Gastrocnemius medialis (tissue), 4 donors: Measurements from ENCODE around the gene ZC3H18. TPM values are rescaled to one million over a fixed set of nuclear protein-coding genes. Genes with fewer than 3 reads are reported as not detected.
A peak's percentile ranks its signal among the peaks of the same experiment; 100 is the strongest.

Experiments used
- ATAC-seq, 2 donors: fragments of 150-250 bp; one replicate each; pipeline ENCODE4 v1.9.1; 2016
- DNase-seq, 2 donors: peaks; one replicate each; pipeline ENCODE4 v3.0.0-alpha.2; 2019
- H3K27ac ChIP-seq, 4 donors: fragments of 200-600 bp; sonication (generic); 1 replicate in 1 of 4; 2 replicates in 3 of 4; pipeline ENCODE4 v1.5.1; 2016 to 2018; ENCODE audit warnings: mild to moderate bottlenecking in 2 of 4, moderate library complexity in 1 of 4
- H3K27me3 ChIP-seq, 3 donors: fragments of 200-600 bp; sonication (generic) in 2 of 3; 1 replicate in 1 of 3; 2 replicates in 2 of 3; pipeline versions ENCODE4 v1.5.1 to v1.6.0; 2016 to 2019; ENCODE audit warnings: mild to moderate bottlenecking in 1 of 3, moderate library complexity in 1 of 3
- H3K36me3 ChIP-seq, 2 donors: fragments of 200-600 bp; sonication (generic) in 1 of 2; one replicate each; pipeline ENCODE4 v1.5.1; 2017 to 2018
- H3K4me1 ChIP-seq, 2 donors: fragments of 200-600 bp; sonication (generic) in 1 of 2; one replicate each; pipeline ENCODE4 v1.5.1; 2016 to 2017; ENCODE audit warnings: mild to moderate bottlenecking in 2 of 2
- H3K4me3 ChIP-seq, 4 donors: fragments of 200-600 bp; sonication (generic) in 3 of 4; 1 replicate in 1 of 4; 2 replicates in 3 of 4; pipeline ENCODE4 v1.5.1; 2016 to 2019; ENCODE audit warnings: mild to moderate bottlenecking in 2 of 4
- H3K9me3 ChIP-seq, 3 donors: fragments of 200-600 bp; sonication (generic) in 2 of 3; 1 replicate in 1 of 3; 2 replicates in 2 of 3; pipeline ENCODE4 v1.5.1; 2016 to 2019
- CTCF ChIP-seq, 5 experiments: fragments of 450-650 bp in 3 of 5; fragments of 200-600 bp in 2 of 5; sonication (generic) in 2 of 5; IDR thresholded peaks in 4 of 5; conservative IDR thresholded peaks in 1 of 5; 1 replicate in 4 of 5; 2 replicates in 1 of 5; pipeline ENCODE4 v1.5.1; 2016 to 2019; ENCODE audit warnings: antibody characterized with exemption in 5 of 5, mild to moderate bottlenecking in 3 of 5, moderate library complexity in 3 of 5
- POLR2A ChIP-seq, 2 donors: fragments of 450-650 bp; IDR thresholded peaks; one replicate each; pipeline ENCODE4 v1.6.1; 2017; ENCODE audit warnings: antibody characterized with exemption in 2 of 2, mild to moderate bottlenecking in 2 of 2, moderate library complexity in 2 of 2
- in situ Hi-C, 4 donors: fragments of 200-750 bp; cut with MboI; loops; one replicate each; pipeline versions ENCODE4 v1.15.0 to v1.8.0; 2017; ENCODE audit warnings: low sequenced_read_pairs in 4 of 4
- intact Hi-C: fragments of 100-400 bp; cut with DNase I; formaldehyde crosslinking; loops from one replicate; pipeline ENCODE4 v1.15.1; 2023; ENCODE audit warnings: low total_unique reads
- total RNA-seq, 4 donors: library from RNA; depleted of rRNA; stranded (reverse); fragments of >200 nt; gene quantifications; one replicate each; pipeline versions ENCODE4 v1.1.0 to v1.2.3, GENCODE V29; 2016

The ZC3H18 gene
- total RNA-seq, 4 donors from 2014 or later: 10.9 to 20.5 (median 18.4) TPM

GRCh38 chr16:88630941-88631340 is 60.7 kb downstream of the ZC3H18 start:
- no peaks in the 10 kb centered on the region for H3K9me3 ChIP-seq
- H3K4me3 ChIP-seq: no peak overlapping the region
- peaks cover 0 to 47% of the 10 kb centered on the region in 2 donors for H3K36me3 ChIP-seq
- TF ChIP-seq CTCF (IDR thresholded peaks at IDR 0.05 in 4 of 5, conservative IDR thresholded peaks at IDR 0.05 in 1 of 5) (no peak), POLR2A (IDR thresholded peaks at IDR 0.05) (no peak)
- intact Hi-C loops (no loop called here), in situ Hi-C loops (no loop called here)
- no peak for ATAC-seq
- no peaks in the 10 kb centered on the region for H3K4me1 ChIP-seq
- no peaks in the 10 kb centered on the region for H3K27me3 ChIP-seq
- peak overlapping the region in 2 of 4 donors; percentile 15 to 31 for H3K27ac ChIP-seq
- DNase-seq: no peak

- Histone ChIP-seq H3K4me1 (no peaks in the 10 kb centered on the region), H3K9me3 (no peaks in the 10 kb centered on the region), H3K4me3 (no peak overlapping the region), H3K36me3 (peaks cover 0 to 47% of the 10 kb centered on the region in 2 donors), H3K27ac (peak overlapping the region in 1 of 4 donors; percentile 31), H3K27me3 (no peaks in the 10 kb centered on the region)
- DNase-seq (no peak), ATAC-seq (no peak)
- TF ChIP-seq CTCF (IDR thresholded peaks at IDR 0.05 in 4 of 5, conservative IDR thresholded peaks at IDR 0.05 in 1 of 5): no peak
- TF ChIP-seq POLR2A (IDR thresholded peaks at IDR 0.05): no peak
- intact Hi-C loops (no loop called here), in situ Hi-C loops (no loop called here)
Observed at GRCh38 chr16:88631384-88631783, 61.2 kb downstream of the ZC3H18 start.

GRCh38 chr16:88631920-88632586 is 61.9 kb downstream of the ZC3H18 start:
- no peak for ATAC-seq
- in situ Hi-C loops (no loop called here), intact Hi-C loops (no loop called here)
- Histone ChIP-seq H3K27ac (no peak overlapping the region), H3K27me3 (peaks cover 0 to 4% (median under 1%) of the 10 kb centered on the region in 3 donors), H3K36me3 (peaks cover 0 to 47% of the 10 kb centered on the region in 2 donors), H3K4me1 (no peaks in the 10 kb centered on the region), H3K9me3 (no peaks in the 10 kb centered on the region), H3K4me3 (no peak overlapping the region)
- DNase-seq: no peak
- no peak for TF ChIP-seq CTCF (IDR thresholded peaks at IDR 0.05 in 4 of 5, conservative IDR thresholded peaks at IDR 0.05 in 1 of 5)
- TF ChIP-seq POLR2A (IDR thresholded peaks at IDR 0.05): no peak

GRCh38 chr16:88632587-88632930 is 62.4 kb downstream of the ZC3H18 start:
- Histone ChIP-seq H3K4me3 (no peak overlapping the region), H3K36me3 (peaks cover 0 to 46% of the 10 kb centered on the region in 2 donors), H3K4me1 (no peaks in the 10 kb centered on the region), H3K27ac (no peak overlapping the region), H3K27me3 (peaks cover 0 to 5% (median 4%) of the 10 kb centered on the region in 3 donors), H3K9me3 (no peaks in the 10 kb centered on the region)
- DNase-seq (no peak), ATAC-seq (no peak)
- intact Hi-C loops: no loop called here
- TF ChIP-seq CTCF (IDR thresholded peaks at IDR 0.05 in 4 of 5, conservative IDR thresholded peaks at IDR 0.05 in 1 of 5) (no peak), POLR2A (IDR thresholded peaks at IDR 0.05) (no peak)
- in situ Hi-C loops: no loop called here
